Naive thymus-derived CD8-positive, alpha-beta T cell (primary cell): ENCODE measurements around the gene PCBP4. TPM values are rescaled to one million over a fixed set of nuclear protein-coding genes. Genes with fewer than 3 reads are reported as not detected.
A peak's percentile ranks its signal among the peaks of the same experiment; 100 is the strongest.

Experiments used
- ATAC-seq, 2 donors: fragments of 150-1000 bp; cut with Tn5 transposase in 1 of 2; sonication (Bioruptor Pico), chemical (Tn5 transposase) in 1 of 2; 1 replicate in 1 of 2; 2 replicates in 1 of 2; pipeline ENCODE4 v1.10.0; 2021; ENCODE audit warnings: mild to moderate bottlenecking in 2 of 2, moderate library complexity in 2 of 2
- POLR2A ChIA-PET: fragments of 350-600 bp; sonication (Branson Sonifier 250); formaldehyde crosslinking; loops from one replicate; lab custom pipeline; 2021; ENCODE audit warnings: antibody characterized with exemption; lab: Charles Lee
- DNase-seq, 10 donors: peaks; one replicate each; pipeline versions ENCODE4 v3.0.0 to v3.0.0-alpha.2; 2020 to 2022
- H3K27ac Mint-ChIP-seq, 10 donors: one replicate each; pipeline ENCODE4 v1.8.0; 2020 to 2022; ENCODE audit warnings: mild to moderate bottlenecking in 10 of 10, mixed read lengths in 10 of 10, moderate library complexity in 4 of 10, inconsistent platforms in 1 of 10
- H3K27me3 Mint-ChIP-seq, 5 donors: one replicate each; pipeline ENCODE4 v1.8.0; 2021 to 2022; ENCODE audit warnings: mixed read lengths in 5 of 5
- H3K36me3 Mint-ChIP-seq, 3 donors: one replicate each; pipeline ENCODE4 v1.8.0; 2020 to 2022; ENCODE audit warnings: mixed read lengths in 3 of 3, mild to moderate bottlenecking in 2 of 3, inconsistent platforms in 1 of 3
- H3K4me1 Mint-ChIP-seq, 4 donors: one replicate each; pipeline ENCODE4 v1.8.0; 2021 to 2022; ENCODE audit warnings: mixed read lengths in 4 of 4
- H3K4me3 Mint-ChIP-seq, 10 donors: one replicate each; pipeline ENCODE4 v1.8.0; 2020 to 2022; ENCODE audit warnings: mild to moderate bottlenecking in 10 of 10, mixed read lengths in 10 of 10, moderate library complexity in 6 of 10, inconsistent platforms in 1 of 10
- H3K9me3 Mint-ChIP-seq, 9 donors: one replicate each; pipeline ENCODE4 v1.8.0; 2020 to 2022; ENCODE audit warnings: mixed read lengths in 9 of 9, mild to moderate bottlenecking in 3 of 9, inconsistent platforms in 1 of 9, moderate library complexity in 1 of 9
- polyA plus RNA-seq, 3 donors: library from polyadenylated mRNA; unstranded; fragments of 300-500 nt; fragmentation: Illumina TruSeq; gene quantifications; one replicate each; pipeline ENCODE4 v1.2.3, GENCODE V29; 2021
- total RNA-seq, 8 experiments: library from RNA in 2 of 8; stranded (reverse) in 2 of 8; gene quantifications; one replicate each; pipeline ENCODE4 v1.2.3 and lab custom pipeline; 2021 to 2026

Gene PCBP4
- total and polyA plus RNA-seq, 5 experiments from 2014 or later, result 2.4 to 10.9 (median 8.3) TPM

GRCh38 chr3:51947215-51947900 is 19.9 kb downstream of the PCBP4 start:
- H3K4me3 Mint-ChIP-seq, result no peak overlapping the region
- DNase-seq (peak in 1 of 10 donors; percentile 41), ATAC-seq (no peak)
- POLR2A ChIA-PET, result no interaction called here
- no peaks in the 10 kb centered on the region for H3K36me3 Mint-ChIP-seq
- peaks cover 4 to 12% (median 8%) of the 10 kb centered on the region in 4 donors for H3K4me1 Mint-ChIP-seq
- H3K27me3 Mint-ChIP-seq, result peaks cover 0 to 6% (median 2%) of the 10 kb centered on the region in 5 donors
- peak overlapping the region in 2 of 10 donors; percentile 34 to 64 for H3K27ac Mint-ChIP-seq
- H3K9me3 Mint-ChIP-seq, result no peaks in the 10 kb centered on the region

- Mint-ChIP-seq H3K4me1 (peaks cover 5 to 15% (median 13%) of the 10 kb centered on the region in 4 donors), H3K27ac (peak overlapping the region in 3 of 10 donors; percentile 34 to 82 (median 64)), H3K27me3 (peaks cover 0 to under 1% (median 0%) of the 10 kb centered on the region in 5 donors), H3K4me3 (no peak overlapping the region), H3K36me3 (no peaks in the 10 kb centered on the region), H3K9me3 (no peaks in the 10 kb centered on the region)
- ATAC-seq (no peak), DNase-seq (peak in 1 of 10 donors; percentile 41)
- POLR2A ChIA-PET, result interaction anchor here (1.0 kb wide), 1 partner anchor 278 kb away, joined by 3 read pairs; no protein-coding TSS in a partner anchor
Observed at GRCh38 chr3:51946796-51947195, 20.5 kb downstream of the PCBP4 start.

GRCh38 chr3:51945926-51946705 is 21.1 kb downstream of the PCBP4 start:
- Mint-ChIP-seq H3K9me3 (no peaks in the 10 kb centered on the region), H3K4me1 (peaks cover 9 to 19% (median 18%) of the 10 kb centered on the region in 4 donors), H3K27me3 (no peaks in the 10 kb centered on the region), H3K4me3 (no peak overlapping the region), H3K36me3 (no peaks in the 10 kb centered on the region), H3K27ac (peak overlapping the region in 2 of 10 donors; percentile 64 to 82)
- no peak for DNase-seq
- POLR2A ChIA-PET, result interaction anchor here (1.0 to 1.1 kb wide), 2 partner anchors 24 to 278 kb away, joined by 3 read pairs; no protein-coding TSS in a partner anchor
- ATAC-seq, result no peak

- H3K27ac Mint-ChIP-seq, result no peak overlapping the region
- ATAC-seq, result no peak
- no peaks in the 10 kb centered on the region for H3K9me3 Mint-ChIP-seq
- peaks cover 15 to 28% (median 27%) of the 10 kb centered on the region in 4 donors for H3K4me1 Mint-ChIP-seq
- H3K36me3 Mint-ChIP-seq, result no peaks in the 10 kb centered on the region
- DNase-seq, result no peak
- POLR2A ChIA-PET, result interaction anchor here (1.1 kb wide), 1 partner anchor 25 kb away, joined by 3 read pairs; no protein-coding TSS in a partner anchor
- H3K4me3 Mint-ChIP-seq, result no peak overlapping the region
- no peaks in the 10 kb centered on the region for H3K27me3 Mint-ChIP-seq
Observed at GRCh38 chr3:51945031-51945840, 22.0 kb downstream of the PCBP4 start.

- no peak for ATAC-seq
- POLR2A ChIA-PET, result interaction anchor here (1.4 kb wide), 1 partner anchor 57 kb away, joined by 3 read pairs; no protein-coding TSS in a partner anchor
- H3K36me3 Mint-ChIP-seq, result peaks cover 0 to 2% (median 0%) of the 10 kb centered on the region in 3 donors
- no peaks in the 10 kb centered on the region for H3K27me3 Mint-ChIP-seq
- no peaks in the 10 kb centered on the region for H3K9me3 Mint-ChIP-seq
- peak overlapping the region in 1 of 10 donors; percentile 52 for H3K4me3 Mint-ChIP-seq
- peaks cover 15 to 34% (median 30%) of the 10 kb centered on the region in 4 donors for H3K4me1 Mint-ChIP-seq
- DNase-seq, result no peak
- peak overlapping the region in 4 of 10 donors; percentile 35 to 52 (median 46) for H3K27ac Mint-ChIP-seq
Observed at GRCh38 chr3:51944451-51945021, 22.7 kb downstream of the PCBP4 start.

GRCh38 chr3:51943451-51944391 is 23.5 kb downstream of the PCBP4 start:
- no peak for DNase-seq
- no peaks in the 10 kb centered on the region for H3K27me3 Mint-ChIP-seq
- H3K27ac Mint-ChIP-seq, result peak overlapping the region in 6 of 10 donors; percentile 19 to 94 (median 77)
- ATAC-seq, result no peak
- POLR2A ChIA-PET, result interaction anchor here (1.0 to 3.7 kb wide), 6 partner anchors 15 to 58 kb away, joined by 3 to 42 read pairs (median 6); partner anchors contain the start of genes ABHD14A, ABHD14B, PCBP4 and RPL29
- H3K36me3 Mint-ChIP-seq, result peaks cover 0 to 6% (median 3%) of the 10 kb centered on the region in 3 donors
- no peaks in the 10 kb centered on the region for H3K9me3 Mint-ChIP-seq
- H3K4me3 Mint-ChIP-seq, result peak overlapping the region in 7 of 10 donors; percentile 14 to 98 (median 36)
- H3K4me1 Mint-ChIP-seq, result peaks cover 16 to 39% (median 36%) of the 10 kb centered on the region in 4 donors

GRCh38 chr3:51942603-51943450 is 24.4 kb downstream of the PCBP4 start:
- H3K4me1 Mint-ChIP-seq, result peaks cover 16 to 42% (median 39%) of the 10 kb centered on the region in 4 donors
- no peak for ATAC-seq
- POLR2A ChIA-PET, result interaction anchor here (0.6 to 3.7 kb wide), 15 partner anchors 10 to 114 kb away, joined by 3 to 42 read pairs (median 4); partner anchors contain the start of genes ABHD14A, ABHD14B, DUSP7 and PCBP4

GRCh38 chr3:51941798-51942602 is 25.3 kb downstream of the PCBP4 start, which contains the start of the genes PARP3 and RRP9:
PARP3 (plus strand) TSS chr3:51942363; CDS start chr3:51943356, 993 bp downstream.
RRP9 (minus strand) TSS chr3:51941904; CDS start chr3:51941867, 37 bp downstream.
- peak; percentile 97 to 100 (median 99) for DNase-seq
- peak; percentile 91 to 93 for ATAC-seq
- H3K36me3 Mint-ChIP-seq, result peaks cover 0 to 22% (median 4%) of the 10 kb centered on the region in 3 donors
- POLR2A ChIA-PET, result interaction anchor here (0.6 to 3.7 kb wide), 16 partner anchors 9 to 550 kb away, joined by 3 to 42 read pairs (median 4); partner anchors contain the start of genes ABHD14A, ABHD14B, DUSP7 and PCBP4
- H3K27me3 Mint-ChIP-seq, result no peaks in the 10 kb centered on the region
- H3K27ac Mint-ChIP-seq, result peak within 1 kb of the TSS; percentile 76 to 95 (median 91)
- H3K9me3 Mint-ChIP-seq, result no peaks in the 10 kb centered on the region
- H3K4me1 Mint-ChIP-seq, result peaks cover 16 to 47% (median 41%) of the 10 kb centered on the region in 4 donors
- peak within 1 kb of the TSS; percentile 83 to 98 (median 93) for H3K4me3 Mint-ChIP-seq

More at GRCh38 chr3:51942603-51943450, 24.4 kb downstream of the PCBP4 start:
- Mint-ChIP-seq H3K9me3 (no peaks in the 10 kb centered on the region), H3K4me3 (peak overlapping the region; percentile 83 to 98 (median 93)), H3K27me3 (no peaks in the 10 kb centered on the region), H3K27ac (peak overlapping the region; percentile 76 to 95 (median 91)), H3K36me3 (peaks cover 0 to 14% (median 4%) of the 10 kb centered on the region in 3 donors)
- peak in 6 of 10 donors; percentile 30 to 51 (median 39) for DNase-seq

- Mint-ChIP-seq H3K27me3 (no peaks in the 10 kb centered on the region), H3K27ac (peak overlapping the region in 9 of 10 donors; percentile 61 to 95 (median 82)), H3K36me3 (peaks cover 0 to 28% (median 4%) of the 10 kb centered on the region in 3 donors), H3K9me3 (no peaks in the 10 kb centered on the region), H3K4me1 (peaks cover 16 to 47% (median 41%) of the 10 kb centered on the region in 4 donors), H3K4me3 (peak overlapping the region; percentile 83 to 98 (median 93))
- DNase-seq (no peak), ATAC-seq (no peak)
- POLR2A ChIA-PET, result interaction anchor here (0.8 to 3.7 kb wide), 11 partner anchors 9 to 550 kb away, joined by 3 to 42 read pairs (median 4); partner anchors contain the start of genes ABHD14A, ABHD14B, DUSP7 and PCBP4
Observed at GRCh38 chr3:51941463-51941797, 25.8 kb downstream of the PCBP4 start.
